GM21367 (cell line): ENCODE measurements around the gene KCNG2.

Experiments
- ATAC-seq: cut with Tn5 transposase; IDR thresholded peaks from one replicate; pipeline ENCODE4 v1.9.1; 2021; ENCODE audit not compliant: unreplicated experiment

KCNG2 gene

DNA sequence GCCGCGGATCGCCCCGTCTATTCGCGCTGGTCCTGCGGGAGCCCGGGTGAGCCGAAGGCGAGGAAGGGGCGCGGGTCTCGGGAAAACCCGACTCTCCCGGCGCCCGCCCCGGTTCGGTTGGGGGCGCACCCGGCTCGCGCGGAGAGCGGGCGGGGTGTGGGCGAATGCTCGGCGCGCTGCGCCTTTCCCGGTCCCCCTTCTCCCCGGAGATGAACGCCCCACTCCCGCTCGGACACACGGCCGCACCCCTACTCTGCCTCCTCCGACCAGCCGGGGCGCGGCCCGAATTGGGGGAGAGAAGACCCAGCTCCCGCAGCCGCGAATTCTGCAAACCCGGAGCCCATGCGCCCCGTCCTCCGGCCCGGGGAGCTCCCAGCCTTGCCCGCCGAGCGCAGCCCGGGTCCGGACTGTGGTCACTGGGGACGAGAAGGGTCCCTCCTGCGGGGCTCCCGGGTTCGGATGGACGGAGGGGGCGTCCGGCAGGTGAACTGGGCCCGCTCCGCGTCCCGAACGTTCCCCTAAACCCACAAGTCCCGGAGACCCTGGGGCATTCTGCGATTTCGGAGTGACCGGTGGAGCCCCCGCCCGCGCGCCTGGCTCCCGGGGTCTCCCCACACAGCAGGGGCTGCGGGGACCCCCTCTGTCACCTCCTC, 734 bp downstream of the KCNG2 start:
- no peak for ATAC-seq

DNA sequence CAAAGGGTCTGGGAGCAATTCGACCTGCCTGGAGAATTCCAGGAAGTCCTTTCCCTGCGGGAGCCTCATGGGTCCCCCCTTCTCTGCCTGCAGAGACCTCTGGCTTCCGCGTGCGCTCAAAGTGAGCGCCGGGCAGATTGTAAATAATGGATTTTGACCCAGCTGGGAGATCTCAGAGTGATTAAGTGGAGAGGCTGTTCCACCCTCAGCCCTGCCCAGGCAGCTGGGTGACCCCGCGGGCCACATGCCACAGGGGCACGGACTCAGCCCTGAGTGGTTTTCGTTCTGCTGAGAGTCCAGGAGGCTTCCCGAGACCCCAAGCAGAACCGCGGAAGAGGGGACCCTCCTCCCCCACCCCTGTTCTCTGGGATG, 1.2 kb downstream of the KCNG2 start:
- ATAC-seq = no peak

DNA sequence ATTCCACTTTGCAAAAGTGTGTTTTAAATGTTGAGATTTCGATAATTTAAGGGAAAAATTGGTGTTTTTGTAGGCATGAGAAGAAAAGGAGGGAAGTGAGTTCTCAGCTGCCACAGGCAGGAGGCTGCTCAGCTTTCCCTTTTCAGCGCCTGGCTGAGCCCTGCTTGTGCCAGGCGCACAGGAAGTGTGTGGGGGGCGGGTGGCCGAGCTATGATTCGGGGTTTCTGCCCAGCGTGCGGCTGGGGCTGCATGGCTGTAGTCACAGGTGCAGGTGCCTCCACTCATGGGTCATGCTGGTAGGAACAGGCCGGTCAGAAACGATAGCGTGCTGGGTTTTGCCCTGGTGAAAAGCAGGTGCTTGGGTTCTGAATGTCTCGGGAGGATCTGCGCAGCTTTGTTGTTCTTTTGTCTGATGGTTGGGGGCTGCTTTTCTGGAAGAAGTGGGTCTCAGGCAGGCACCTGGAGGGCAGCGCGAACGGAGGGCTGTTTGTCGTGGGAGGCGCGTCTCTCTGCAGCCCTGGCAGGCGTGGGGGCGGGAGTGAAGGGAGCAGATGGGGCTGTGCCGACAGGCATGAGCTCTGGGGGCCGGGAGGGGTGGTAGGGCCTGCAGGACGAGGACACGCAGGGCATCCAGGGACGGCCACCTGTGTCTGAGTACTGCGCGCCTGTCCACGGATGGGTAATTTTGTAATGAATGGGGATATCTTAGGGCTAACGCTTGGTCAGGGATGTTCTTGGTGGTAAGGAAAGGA, 2.1 kb downstream of the KCNG2 start:
- ATAC-seq = no peak

DNA sequence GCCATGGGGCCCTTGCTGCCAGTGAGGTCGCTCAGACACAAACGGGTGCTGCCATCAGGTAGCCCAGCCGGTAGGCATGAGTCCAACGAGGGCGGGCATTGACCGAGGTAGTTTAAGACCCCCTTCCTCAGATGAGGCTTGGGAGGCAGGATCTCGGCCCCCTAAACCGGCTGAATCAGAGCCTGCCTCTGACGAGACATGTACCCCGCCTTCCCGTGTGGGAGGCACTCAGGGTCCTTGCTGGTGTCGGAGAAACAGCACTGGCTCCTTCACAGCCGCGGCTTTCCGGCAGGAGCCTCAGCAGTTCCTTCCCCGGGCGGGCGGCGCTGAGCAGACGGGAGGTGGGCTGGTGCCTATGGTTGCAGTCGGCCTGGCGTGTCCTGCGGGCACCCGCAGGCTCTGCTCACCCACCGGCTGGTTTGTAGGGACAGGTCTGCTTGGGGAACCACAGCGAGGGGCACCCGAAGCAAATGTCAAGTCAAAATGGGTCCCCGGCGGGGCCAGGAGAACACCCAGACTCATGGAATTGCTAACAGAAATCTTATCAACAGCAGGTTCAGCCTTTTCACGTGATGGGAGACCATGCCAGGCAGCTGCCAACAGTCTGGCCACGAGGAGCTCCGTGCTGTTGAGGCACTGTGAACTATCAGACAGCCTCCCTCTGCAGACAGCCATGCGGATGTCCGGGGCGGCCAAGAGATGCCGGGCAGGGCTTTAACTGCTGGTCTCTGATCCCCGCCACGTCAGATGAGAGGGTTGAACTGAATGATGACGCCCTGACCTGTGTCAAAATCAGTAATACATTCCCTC, 2.8 kb downstream of the KCNG2 start:
- ATAC-seq = no peak

DNA sequence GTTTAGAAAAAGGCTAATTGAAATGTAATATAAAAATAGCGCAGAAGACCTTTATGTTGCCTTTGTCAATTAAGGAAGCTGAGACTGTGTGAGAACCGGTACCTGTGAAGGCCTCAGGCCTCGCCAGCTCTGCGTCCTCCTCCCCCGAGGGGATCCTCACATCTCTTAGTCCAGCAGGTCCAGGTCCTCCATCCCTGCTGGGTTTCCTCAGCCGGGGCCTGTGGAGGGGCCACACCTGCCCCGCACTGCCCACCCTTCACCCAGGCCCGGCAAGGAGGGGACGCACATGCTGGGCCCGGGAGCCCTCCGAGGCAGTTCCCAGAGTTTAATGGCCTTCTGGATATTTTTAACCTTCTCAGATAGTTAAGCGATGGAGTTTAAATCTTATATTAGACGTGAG, 3.5 kb downstream of the KCNG2 start:
- ATAC-seq = no peak

DNA sequence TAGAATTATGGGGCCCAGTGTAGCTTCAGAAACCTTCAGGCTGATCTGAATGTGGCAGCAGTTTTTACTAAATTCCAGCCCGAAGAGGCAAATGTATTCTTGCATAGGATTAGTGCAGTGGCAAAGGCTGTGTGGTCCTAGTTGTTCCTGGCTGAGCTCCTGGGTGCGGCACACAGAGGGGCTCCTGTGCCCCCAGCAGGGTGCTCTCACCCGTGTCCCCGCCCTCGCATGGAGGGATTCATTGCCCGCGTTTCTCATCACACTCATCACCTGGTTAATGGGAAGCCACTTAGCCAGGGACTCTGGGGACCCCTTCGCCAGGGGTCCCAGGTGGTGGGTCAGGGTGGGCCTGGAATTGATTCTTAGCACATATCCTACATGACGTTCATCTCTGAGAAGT, 3.9 kb downstream of the KCNG2 start:
- no peak for ATAC-seq

DNA sequence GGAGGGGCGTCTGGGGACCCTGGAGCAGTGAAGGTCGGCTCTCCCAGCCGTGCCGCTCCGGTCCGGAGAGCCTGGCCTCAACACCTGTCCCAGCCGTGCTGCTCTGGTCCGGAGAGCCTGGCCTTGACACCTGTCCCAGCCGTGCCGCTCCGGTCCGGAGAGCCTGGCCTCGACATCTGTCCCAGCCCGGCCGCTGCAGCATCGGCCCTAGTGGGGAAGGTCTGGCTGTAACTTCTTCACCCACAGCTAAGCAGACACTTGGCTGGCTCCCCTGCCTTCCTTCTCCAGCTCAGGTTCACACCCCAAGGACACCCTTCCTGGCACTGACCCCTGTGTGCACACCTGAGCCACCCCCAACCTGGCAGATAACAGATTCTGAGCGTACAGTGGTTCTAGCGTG, 4.6 kb downstream of the KCNG2 start:
- no peak for ATAC-seq

DNA sequence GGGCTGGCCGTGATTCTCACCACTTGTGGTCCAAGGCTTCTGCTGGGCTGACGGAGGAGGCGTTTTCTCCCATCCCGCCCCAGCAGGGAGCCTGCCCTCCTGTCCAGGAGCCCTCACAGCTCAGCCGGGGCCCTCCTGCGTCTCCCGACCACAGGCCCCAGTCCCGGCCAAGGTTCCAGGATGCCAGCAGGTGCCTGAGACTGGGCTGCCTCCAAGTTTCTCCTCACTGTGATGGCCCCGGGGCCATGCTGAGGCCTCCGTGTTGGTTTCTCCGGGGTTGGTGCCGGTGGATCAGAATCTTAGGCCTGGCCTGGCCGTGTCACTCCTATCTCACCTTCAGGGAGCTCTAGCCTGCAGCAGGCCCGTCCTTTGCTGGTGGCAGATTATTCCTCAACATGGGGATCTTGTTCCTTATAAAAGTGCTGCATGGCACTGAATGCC, 5.9 kb downstream of the KCNG2 start:
- no peak for ATAC-seq

DNA sequence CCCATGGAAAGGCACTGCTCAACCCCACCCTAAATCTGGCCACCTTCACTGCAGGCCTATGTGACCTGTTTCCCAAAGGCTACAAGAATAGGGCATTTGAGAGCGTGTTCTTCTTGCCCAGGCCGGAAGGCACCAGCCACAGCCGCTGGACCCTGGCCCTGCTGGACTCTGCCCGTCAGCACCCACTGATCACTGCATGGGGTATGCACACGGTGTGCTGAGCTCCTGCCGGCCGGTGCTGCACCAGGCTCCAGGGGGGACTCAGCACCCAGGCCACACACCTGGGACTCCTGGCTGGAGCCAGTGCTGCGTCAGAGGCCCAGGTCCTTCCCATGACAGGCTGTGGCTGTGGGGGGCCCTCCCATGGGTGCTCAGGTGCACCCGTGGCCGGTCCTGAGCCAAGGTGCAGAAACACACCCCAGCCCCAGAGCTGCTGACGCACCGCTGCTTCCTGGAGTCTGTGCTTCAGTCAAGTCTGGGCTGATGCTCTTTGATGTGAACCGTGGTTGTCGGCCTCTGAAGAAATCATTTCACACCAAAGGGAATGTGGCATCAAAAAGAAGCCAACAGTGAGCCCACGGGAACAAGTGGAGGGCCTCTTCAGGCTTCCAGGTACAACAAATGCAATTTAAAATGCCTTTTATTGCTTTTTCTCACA, 6.5 kb downstream of the KCNG2 start:
- ATAC-seq = no peak

DNA sequence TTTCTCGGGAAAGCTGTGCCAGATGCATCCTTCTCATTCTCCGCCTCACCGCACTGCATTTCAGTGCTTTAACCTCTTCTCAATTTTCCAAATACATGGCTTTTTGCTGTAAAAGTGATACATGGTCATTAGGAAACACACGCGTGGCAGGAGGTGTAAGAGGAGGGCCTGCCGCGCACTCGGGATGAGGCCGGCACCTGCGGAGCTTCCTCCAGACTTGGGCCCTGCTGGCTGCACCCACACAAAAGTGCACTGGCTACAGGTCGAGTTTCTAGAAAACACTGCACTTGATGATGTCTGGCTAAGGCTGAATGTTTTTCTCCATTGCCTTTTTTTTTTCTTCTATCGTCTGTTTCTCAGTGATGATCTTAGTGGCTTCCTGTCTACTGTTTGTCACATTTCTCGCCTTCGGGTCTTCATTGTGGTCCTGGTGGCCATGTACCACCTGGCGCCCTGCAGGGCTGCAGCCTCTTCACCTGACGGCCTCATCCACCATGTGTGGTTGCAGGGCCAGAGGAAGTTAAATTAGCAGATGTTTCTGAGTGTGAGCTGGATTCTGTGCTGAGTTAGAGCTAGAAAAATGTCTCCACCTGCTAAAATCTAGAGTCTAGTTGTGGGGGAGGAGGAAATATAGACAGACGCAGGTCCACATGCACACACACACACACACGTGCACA, 7.6 kb downstream of the KCNG2 start:
- ATAC-seq = no peak

DNA sequence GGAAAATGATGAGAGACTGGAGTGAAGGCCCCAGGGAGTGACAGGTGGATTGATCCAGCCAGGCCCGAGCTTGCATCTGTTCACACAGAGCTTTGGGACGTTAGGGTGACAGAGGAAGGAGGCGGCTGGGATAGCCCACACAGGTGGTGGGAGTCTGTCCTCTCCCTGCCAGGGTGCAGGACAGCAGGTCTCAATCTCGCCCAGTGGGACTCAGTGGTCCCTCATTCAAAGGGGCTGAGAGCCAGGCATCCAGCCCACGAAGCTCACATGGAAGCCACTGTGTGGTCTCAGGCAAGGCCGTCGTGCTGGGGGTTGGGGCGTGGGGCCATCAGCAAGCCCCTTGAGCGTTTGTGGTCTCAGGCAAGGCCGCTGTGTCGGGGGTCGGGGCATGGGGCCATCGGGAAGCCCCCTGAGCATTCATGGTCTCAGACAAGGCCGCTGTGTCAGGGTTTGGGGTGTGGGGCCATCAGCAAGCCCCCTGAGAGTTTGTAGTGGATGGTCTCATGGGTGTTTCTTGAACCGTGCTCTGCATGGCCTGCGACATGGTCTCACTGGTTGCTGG, 8.3 kb downstream of the KCNG2 start:
- no peak for ATAC-seq

DNA sequence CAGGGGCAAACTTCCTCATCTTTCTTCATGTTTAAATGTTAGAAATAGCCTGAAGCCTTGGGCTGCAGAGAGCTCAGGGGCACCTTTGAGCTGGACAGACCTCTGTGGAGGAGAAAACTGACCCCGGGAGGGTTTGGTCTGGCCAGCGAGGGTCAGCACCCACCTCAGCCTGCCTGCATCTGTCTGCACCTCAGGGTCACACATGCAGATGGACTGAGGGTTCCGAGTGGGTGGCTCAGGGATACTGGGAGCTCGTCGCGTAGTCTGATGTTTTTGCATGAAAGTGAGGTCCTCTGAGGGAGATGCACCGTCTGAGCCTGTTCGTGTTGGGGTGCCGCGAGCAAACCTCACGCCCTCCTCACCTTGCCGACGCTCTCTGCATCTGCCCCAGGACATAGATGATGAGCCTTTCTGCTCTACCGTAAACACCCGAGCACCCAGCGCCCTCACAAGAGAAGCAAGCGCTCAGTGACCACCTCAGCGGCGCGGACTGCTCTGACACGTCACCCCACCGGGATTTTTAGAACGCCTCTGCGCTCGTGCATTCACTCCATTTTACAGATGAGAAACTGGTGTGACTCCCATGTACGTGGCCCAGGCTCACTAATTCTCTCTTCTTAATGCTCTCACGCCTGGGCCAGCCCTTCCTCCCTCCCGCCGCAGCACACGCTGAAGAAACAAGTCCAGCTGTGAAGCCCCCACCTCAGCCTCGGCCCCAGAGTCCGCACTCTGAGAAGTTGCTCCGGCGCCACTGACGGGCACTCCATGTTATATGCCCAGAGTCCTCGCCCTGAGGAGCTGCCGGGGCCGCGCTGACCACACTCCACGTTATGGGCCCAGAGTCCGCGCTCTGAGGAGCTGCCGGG, 9.5 kb downstream of the KCNG2 start:
- no peak for ATAC-seq

DNA sequence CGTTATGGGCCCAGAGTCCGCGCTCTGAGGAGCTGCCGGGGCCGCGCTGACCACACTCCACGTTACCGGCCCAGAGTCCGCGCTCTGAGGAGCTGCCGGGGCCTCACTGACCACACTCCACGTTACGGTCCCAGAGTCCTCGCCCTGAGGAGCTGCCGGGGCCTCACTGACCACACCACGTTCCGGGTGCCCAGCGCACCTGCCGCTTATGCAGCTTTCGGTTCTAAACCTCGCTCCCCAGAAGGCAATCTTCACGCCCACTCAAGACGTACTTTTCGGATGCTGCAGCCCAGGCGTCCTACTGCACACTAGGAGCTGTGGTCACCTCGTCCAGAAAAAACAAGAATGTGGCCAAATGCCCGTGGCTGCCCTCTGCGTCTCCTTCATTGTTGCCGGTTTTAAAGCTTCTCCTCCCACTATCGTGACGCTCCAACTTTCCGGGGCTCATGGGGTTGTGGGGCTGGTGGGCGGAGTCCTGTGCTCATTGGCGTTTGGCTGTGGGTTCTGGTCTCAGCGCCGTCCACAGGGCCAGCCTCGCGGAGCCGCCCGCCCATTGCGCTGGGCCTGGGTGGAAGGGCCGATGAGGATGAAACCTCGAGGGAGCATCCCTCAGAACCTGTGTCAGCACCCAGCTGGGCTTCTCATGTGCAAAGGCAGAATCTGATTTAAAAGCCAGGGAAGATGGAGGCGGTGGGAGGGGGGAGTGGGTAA, 11.9 kb downstream of the KCNG2 start:
- ATAC-seq = no peak

DNA sequence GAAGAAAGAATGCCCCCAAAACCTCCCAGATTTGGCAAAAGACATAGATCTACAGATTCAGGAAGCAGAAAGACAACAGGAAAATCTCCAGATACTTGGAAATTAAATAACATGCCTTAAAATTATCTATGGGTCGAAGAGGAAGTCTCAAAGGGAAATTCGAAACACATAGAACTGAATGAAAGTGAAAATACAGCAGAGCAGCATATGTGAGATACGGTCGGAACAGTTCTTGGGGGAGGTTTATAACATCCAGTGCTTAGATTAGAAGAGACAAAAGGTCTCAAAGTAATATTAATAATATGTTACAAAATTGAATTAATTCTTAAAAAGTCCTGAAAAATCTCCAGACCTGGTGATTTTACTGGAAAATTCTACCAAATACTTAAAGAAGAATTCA, 14.3 kb downstream of the KCNG2 start:
- ATAC-seq = no peak

DNA sequence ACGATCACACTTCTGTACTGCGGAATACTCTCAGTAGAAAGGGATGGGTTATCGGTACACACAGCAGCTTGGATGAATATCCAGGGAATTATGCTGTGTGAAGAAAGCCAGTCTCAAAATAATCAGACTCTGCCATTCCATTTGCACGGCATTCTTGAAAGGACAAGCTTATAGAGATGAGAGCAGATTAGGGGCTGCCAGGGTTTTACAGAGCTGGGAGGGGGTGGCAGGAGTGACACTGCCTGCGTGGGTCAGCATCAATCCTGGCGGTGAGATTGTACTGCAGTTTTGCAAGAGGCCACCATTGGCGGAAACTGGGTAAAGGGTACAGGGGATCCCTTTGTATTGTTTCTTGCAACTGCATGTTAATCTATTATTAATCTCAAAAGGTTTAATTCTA, 16.6 kb downstream of the KCNG2 start:
- ATAC-seq = no peak

DNA sequence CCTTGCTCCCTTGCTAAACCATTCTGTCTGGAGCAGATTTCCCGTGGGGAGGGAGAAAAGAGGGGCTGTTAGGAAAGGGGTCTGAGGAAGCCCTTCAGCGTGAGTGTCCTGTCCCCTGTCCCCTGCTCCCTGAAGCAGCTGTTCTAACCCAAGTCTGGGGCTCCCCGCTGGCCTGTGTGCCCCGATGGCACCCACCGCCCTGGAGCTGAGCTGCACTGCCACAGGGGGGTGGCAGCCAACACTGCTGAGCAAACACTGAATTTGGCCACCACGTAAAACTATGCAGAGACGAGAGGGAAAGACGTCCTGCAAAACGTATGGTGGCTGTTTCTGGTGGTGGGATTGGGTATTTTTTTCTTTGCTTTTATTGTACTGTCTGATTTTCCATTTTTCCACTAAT, 17.9 kb downstream of the KCNG2 start:
- ATAC-seq = no peak

DNA sequence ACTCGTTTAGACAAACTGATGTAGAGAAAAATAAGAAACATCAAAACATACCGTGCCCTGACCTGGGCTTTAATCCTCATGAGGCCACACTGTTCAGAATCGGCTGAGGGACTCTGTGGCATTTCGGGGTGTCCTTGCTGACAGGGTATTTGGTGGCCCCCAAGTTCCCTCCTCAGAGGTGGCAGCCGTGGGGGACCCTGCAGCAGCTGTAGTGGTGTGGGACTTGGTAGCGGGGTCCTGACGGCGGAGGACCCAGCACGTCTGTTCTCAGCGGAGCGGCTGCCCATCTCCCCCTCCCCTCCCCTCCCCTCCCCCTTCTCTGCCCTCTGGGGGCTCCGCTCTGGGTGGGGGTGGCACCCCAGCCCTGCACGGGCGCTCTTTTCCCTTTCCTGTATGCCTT, 18.4 kb downstream of the KCNG2 start:
- no peak for ATAC-seq

DNA sequence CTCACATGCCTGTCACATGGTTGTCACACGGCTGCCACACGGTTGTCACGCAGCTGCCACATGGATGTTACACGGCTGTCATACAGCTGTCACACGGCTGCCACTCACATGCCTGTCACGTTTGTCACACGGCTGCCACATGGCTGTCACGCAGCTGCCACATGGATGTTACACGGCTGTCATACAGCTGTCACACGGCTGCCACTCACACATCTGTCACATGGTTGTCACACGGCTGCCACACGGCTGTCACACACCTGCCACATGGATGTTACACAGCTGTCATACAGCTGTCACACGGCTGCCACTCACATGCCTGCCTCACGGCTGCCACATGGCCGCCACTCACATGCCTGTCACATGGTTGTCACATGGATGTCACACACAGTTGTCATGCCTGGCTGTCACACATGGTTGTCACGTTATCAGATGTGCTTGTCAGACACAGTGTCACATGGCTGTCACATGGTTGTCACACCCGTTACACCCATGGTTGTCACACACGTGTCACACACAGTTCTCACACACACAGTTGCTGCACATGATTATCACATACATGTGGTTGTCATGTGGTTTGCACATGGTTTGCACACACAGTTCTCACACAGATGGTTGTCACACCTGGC, 19.4 kb downstream of the KCNG2 start:
- ATAC-seq = no peak

DNA sequence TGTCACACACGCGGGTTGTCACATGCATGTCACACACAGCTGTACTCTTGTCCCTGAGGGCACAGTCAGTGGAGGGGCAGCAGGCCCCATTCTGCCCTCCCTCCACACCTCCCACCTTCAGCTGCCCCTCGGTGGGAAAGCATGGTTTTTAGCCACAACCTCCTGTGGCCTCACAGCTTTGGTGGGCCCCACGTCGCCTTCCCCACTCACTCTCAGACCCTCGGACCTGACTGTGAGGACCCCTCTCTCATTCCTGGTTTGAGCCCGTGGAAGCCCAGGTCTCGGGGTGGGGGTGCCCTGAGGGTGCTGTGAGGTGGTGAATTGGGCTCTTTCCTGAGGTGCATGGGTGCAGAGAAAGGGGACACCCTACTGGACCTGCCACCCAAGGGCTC, 19.9 kb downstream of the KCNG2 start:
- no peak for ATAC-seq
